ENCODE data around the gene NFKBIE. TPM values are rescaled to one million over a fixed set of nuclear protein-coding genes. Genes with fewer than 3 reads are reported as not detected.

NFKBIE gene
- total and polyA plus RNA-seq, 2 of the 13 experiments (the other 11 are each of a cell fraction or from before 2014, with no cell fraction given), result 6.7 to 14.5 TPM

DNA sequence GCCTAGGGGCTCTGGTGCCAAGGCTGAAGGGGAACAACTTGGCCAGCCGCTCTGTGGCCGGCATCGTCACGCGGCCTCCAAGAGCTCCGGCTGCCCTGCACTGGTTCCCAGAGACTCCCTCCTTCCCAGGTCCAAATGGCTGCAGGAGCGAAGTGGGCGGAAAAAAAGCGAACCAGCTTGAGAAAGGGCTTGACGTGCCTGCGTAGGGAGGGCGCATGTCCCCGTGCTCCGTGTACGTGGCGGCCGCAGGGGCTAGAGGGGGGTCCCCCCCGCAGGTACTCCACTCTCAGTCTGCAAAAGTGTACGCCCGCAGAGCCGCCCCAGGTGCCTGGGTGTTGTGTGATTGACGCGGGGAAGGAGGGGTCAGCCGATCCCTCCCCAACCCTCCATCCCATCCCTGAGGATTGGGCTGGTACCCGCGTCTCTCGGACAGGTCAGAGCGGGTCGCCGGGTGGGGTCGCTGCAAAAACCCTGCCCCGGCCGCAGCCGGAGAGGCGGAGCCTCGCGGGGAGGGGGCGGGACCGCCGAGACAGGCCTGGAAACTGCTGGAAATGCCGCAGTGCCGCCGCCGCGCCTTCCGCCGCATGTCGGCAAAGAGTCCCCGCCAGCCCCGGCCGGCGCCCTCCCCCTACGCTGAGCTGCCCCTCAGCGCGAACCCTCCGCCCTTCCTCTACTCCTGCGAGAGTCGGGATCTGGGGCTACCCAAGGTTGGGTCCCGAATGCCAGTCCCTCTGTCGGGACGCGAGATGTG, 19.3 kb downstream of the NFKBIE start (continued):
- TF ChIP-seq HIC2 (CRISPR knock-in tag; IDR thresholded peaks at IDR 0.05; ENCODE audit: low read depth), result peak; percentile 76
- TF ChIP-seq SRSF4 (IDR thresholded peaks at IDR 0.05; ENCODE audit: low read depth, low read length, poor library complexity, severe bottlenecking), result no peak
- peak; percentile 74 for TF ChIP-seq POGZ (CRISPR knock-in tag; IDR thresholded peaks at IDR 0.05)
- TF ChIP-seq, protein P1, sequence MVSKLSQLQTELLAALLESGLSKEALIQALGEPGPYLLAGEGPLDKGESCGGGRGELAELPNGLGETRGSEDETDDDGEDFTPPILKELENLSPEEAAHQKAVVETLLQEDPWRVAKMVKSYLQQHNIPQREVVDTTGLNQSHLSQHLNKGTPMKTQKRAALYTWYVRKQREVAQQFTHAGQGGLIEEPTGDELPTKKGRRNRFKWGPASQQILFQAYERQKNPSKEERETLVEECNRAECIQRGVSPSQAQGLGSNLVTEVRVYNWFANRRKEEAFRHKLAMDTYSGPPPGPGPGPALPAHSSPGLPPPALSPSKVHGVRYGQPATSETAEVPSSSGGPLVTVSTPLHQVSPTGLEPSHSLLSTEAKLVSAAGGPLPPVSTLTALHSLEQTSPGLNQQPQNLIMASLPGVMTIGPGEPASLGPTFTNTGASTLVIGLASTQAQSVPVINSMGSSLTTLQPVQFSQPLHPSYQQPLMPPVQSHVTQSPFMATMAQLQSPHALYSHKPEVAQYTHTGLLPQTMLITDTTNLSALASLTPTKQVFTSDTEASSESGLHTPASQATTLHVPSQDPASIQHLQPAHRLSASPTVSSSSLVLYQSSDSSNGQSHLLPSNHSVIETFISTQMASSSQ (IDR thresholded peaks at IDR 0.05; ENCODE audit: low read depth), result no peak; the same call in 1 of the 2 replicates
- TF ChIP-seq, protein P1 (CRISPR knock-in tag; IDR thresholded peaks at IDR 0.05; ENCODE audit: borderline replicate concordance), result no peak; the same call in 1 of the 2 replicates
- TF ChIP-seq ZNF891 (CRISPR knock-in tag; IDR thresholded peaks at IDR 0.05), result peak; percentile 19; the same call in 1 of the 2 replicates
- TF ChIP-seq ZNF574 (CRISPR knock-in tag; IDR thresholded peaks at IDR 0.05), result peak; percentile 81
- TF ChIP-seq ZNF326 (CRISPR knock-in tag; IDR thresholded peaks at IDR 0.05; ENCODE audit: borderline replicate concordance), result no peak
- TF ChIP-seq ZNF564 (CRISPR knock-in tag; IDR thresholded peaks at IDR 0.05), result peak; percentile 74
- peak; percentile 81 for TF ChIP-seq MAZ (IDR thresholded peaks at IDR 0.05; ENCODE audit: borderline replicate concordance, low read depth, low read length)
- no peak; the same call in 1 of the 2 replicates for TF ChIP-seq MAZ (CRISPR knock-in tag; IDR thresholded peaks at IDR 0.05; ENCODE audit: low read depth)
- TF ChIP-seq ATM (IDR thresholded peaks at IDR 0.05; ENCODE audit: borderline replicate concordance), result no peak
- TF ChIP-seq ZNF34 (CRISPR knock-in tag; IDR thresholded peaks at IDR 0.05; ENCODE audit: borderline replicate concordance), result 0 out of 2 replicates have a peak, but pooled peaks have one; percentile 35
- peak; percentile 87 for TF ChIP-seq TARDBP (CRISPR knock-in tag; IDR thresholded peaks at IDR 0.05)
- TF ChIP-seq ZNF558 (CRISPR knock-in tag; IDR thresholded peaks at IDR 0.05; ENCODE audit: borderline replicate concordance), result 0 out of 2 replicates have a peak, but pooled peaks have one; percentile 39
- peak; percentile 99 for TF ChIP-seq ZNF337 (CRISPR knock-in tag; IDR thresholded peaks at IDR 0.05; ENCODE audit: borderline replicate concordance, low read depth)
- TF ChIP-seq CENPT (CRISPR knock-in tag; IDR thresholded peaks at IDR 0.05; ENCODE audit: low read depth), result 0 out of 2 replicates have a peak, but pooled peaks have one; percentile 45
- no peak for TF ChIP-seq NFIC (IDR thresholded peaks at IDR 0.05; ENCODE audit: low read length)
- TF ChIP-seq YEATS2 (CRISPR knock-in tag; IDR thresholded peaks at IDR 0.05; ENCODE audit: borderline replicate concordance), result peak; percentile 79
- no peak for TF ChIP-seq HMGA1 (CRISPR knock-in tag; conservative IDR thresholded peaks at IDR 0.05)

All from HepG2 (cell line).